Activated B cell treated with CpG ODN at 0.5 μM for 24 hours (primary cell): Measurements from ENCODE around the gene FAM9C. TPM values are rescaled to one million over a fixed set of nuclear protein-coding genes. Genes with fewer than 3 reads are reported as not detected.

Experiments used
- ATAC-seq: fragments of 200-7000 bp; cut with Tn5 transposase; one replicate; pipeline ENCODE4 v1.10.0; 2021; ENCODE audit warnings: low read depth, mild to moderate bottlenecking, moderate library complexity
- CTCF ChIA-PET: fragments of 350-600 bp; sonication (Branson Sonifier 250); formaldehyde crosslinking; loops from one replicate; lab custom pipeline; 2021; ENCODE audit warnings: antibody characterized with exemption; lab: Charles Lee
- POLR2A ChIA-PET: fragments of 350-600 bp; sonication (Branson Sonifier 250); formaldehyde crosslinking; loops from one replicate; lab custom pipeline; 2021; ENCODE audit warnings: antibody characterized with exemption; lab: Charles Lee
- DNase-seq: peaks from one replicate; pipeline ENCODE4 v3.0.0; 2022
- H3K27ac Mint-ChIP-seq: one replicate; pipeline ENCODE4 v1.8.0; 2020; ENCODE audit warnings: mixed read lengths
- H3K27me3 Mint-ChIP-seq: one replicate; pipeline ENCODE4 v1.8.0; 2021; ENCODE audit warnings: mixed read lengths
- H3K36me3 Mint-ChIP-seq: one replicate; pipeline ENCODE4 v1.8.0; 2021; ENCODE audit warnings: low read depth, mixed read lengths
- H3K4me1 Mint-ChIP-seq: one replicate; pipeline ENCODE4 v1.8.0; 2021; ENCODE audit warnings: mixed read lengths
- H3K4me3 Mint-ChIP-seq: one replicate; pipeline ENCODE4 v1.8.0; 2020; ENCODE audit warnings: mild to moderate bottlenecking, mixed read lengths
- H3K9me3 Mint-ChIP-seq: one replicate; pipeline ENCODE4 v1.8.0; 2020; ENCODE audit warnings: mixed read lengths
- CTCF ChIP-seq: fragments of 200-600 bp; IDR thresholded peaks from one replicate; pipeline ENCODE4 v1.8.0; 2022; ENCODE audit warnings: antibody characterized with exemption, mild to moderate bottlenecking
- intact Hi-C: fragments of 100-400 bp; cut with micrococcal nuclease; formaldehyde crosslinking; loops from one replicate; pipeline ENCODE4 v1.15.1; 2024
- total RNA-seq: library from RNA; stranded (reverse); gene quantifications from 2 replicates; pipeline ENCODE4 v1.2.3, GENCODE V29; 2022

FAM9C gene
- total RNA-seq, 1 donor from 2014 or later: not detected

GRCh38 chrX:13013363-13014110, 30.9 kb downstream of the FAM9C start:
- ChIA-PET POLR2A (interaction anchor here (0.7 to 11.7 kb wide), 12 partner anchors 8 to 75 kb away, joined by 3 to 179 read pairs (median 6); partner anchors contain the start of gene TMSB4X), CTCF (interaction anchor here (1.4 kb wide), 1 partner anchor 14 kb away, joined by 3 read pairs; no protein-coding TSS in a partner anchor)
- Mint-ChIP-seq H3K36me3 (no peaks in the 10 kb centered on the region), H3K4me1 (peaks cover 65% of the 10 kb centered on the region), H3K27ac (peak overlapping the region; percentile 64), H3K9me3 (no peaks in the 10 kb centered on the region), H3K27me3 (no peaks in the 10 kb centered on the region), H3K4me3 (peak overlapping the region; percentile 36)
- intact Hi-C loops: loop anchor here (1.0 to 2.0 kb wide), 2 partner anchors 8 to 37 kb away; no protein-coding TSS in a partner anchor
- no peak for DNase-seq
- ATAC-seq: peak; percentile 90
- no peak for TF ChIP-seq CTCF

- POLR2A ChIA-PET: interaction anchor here (1.3 to 30.2 kb wide), 3 partner anchors 12 to 78 kb away, joined by 3 to 836 read pairs (median 179); partner anchors contain the start of gene TMSB4X
- CTCF ChIA-PET: interaction anchor here (0.8 kb wide), 1 partner anchor 71 kb away, joined by 3 read pairs; no protein-coding TSS in a partner anchor
- no peak for TF ChIP-seq CTCF
- ATAC-seq: no peak
- Mint-ChIP-seq H3K9me3 (no peaks in the 10 kb centered on the region), H3K27me3 (no peaks in the 10 kb centered on the region), H3K4me1 (peaks cover 76% of the 10 kb centered on the region), H3K27ac (peak overlapping the region; percentile 46), H3K36me3 (no peaks in the 10 kb centered on the region), H3K4me3 (no peak overlapping the region)
- no peak for DNase-seq
- intact Hi-C loops: no loop called here
These were observed 33.9 kb downstream of the FAM9C start for GRCh38 chrX:13010546-13010945.

GRCh38 chrX:13009844-13010243, 34.6 kb downstream of the FAM9C start:
- no peak for ATAC-seq
- H3K27me3 Mint-ChIP-seq: no peaks in the 10 kb centered on the region
- no peaks in the 10 kb centered on the region for H3K36me3 Mint-ChIP-seq
- TF ChIP-seq CTCF: no peak
- no peak for DNase-seq
- H3K27ac Mint-ChIP-seq: peak overlapping the region; percentile 46
- peaks cover 80% of the 10 kb centered on the region for H3K4me1 Mint-ChIP-seq
- ChIA-PET CTCF (no interaction called here), POLR2A (interaction anchor here (0.6 to 30.2 kb wide), 6 partner anchors 9 to 213 kb away, joined by 3 to 836 read pairs (median 4); partner anchors contain the start of gene TMSB4X)
- intact Hi-C loops: no loop called here
- no peak overlapping the region for H3K4me3 Mint-ChIP-seq
- no peaks in the 10 kb centered on the region for H3K9me3 Mint-ChIP-seq

GRCh38 chrX:13009273-13009672, 35.1 kb downstream of the FAM9C start:
- ChIA-PET CTCF (no interaction called here), POLR2A (interaction anchor here (0.6 to 30.2 kb wide), 7 partner anchors 9 to 87 kb away, joined by 3 to 836 read pairs (median 4); partner anchors contain the start of gene TMSB4X)
- DNase-seq (no peak), ATAC-seq (no peak)
- H3K4me3 Mint-ChIP-seq: no peak overlapping the region
- no peaks in the 10 kb centered on the region for H3K36me3 Mint-ChIP-seq
- no peaks in the 10 kb centered on the region for H3K27me3 Mint-ChIP-seq
- no peaks in the 10 kb centered on the region for H3K9me3 Mint-ChIP-seq
- H3K4me1 Mint-ChIP-seq: peaks cover 78% of the 10 kb centered on the region
- no peak overlapping the region for H3K27ac Mint-ChIP-seq
- no peak for TF ChIP-seq CTCF
- intact Hi-C loops: no loop called here

GRCh38 chrX:13008851-13009250, 35.6 kb downstream of the FAM9C start:
- ChIA-PET CTCF (no interaction called here), POLR2A (interaction anchor here (0.6 to 30.2 kb wide), 7 partner anchors 8 to 87 kb away, joined by 3 to 836 read pairs (median 7); partner anchors contain the start of gene TMSB4X)
- no peak for TF ChIP-seq CTCF
- ATAC-seq (no peak), DNase-seq (no peak)
- peaks cover 75% of the 10 kb centered on the region for H3K4me1 Mint-ChIP-seq
- H3K27me3 Mint-ChIP-seq: no peaks in the 10 kb centered on the region
- intact Hi-C loops: no loop called here
- no peaks in the 10 kb centered on the region for H3K9me3 Mint-ChIP-seq
- H3K4me3 Mint-ChIP-seq: no peak overlapping the region
- no peaks in the 10 kb centered on the region for H3K36me3 Mint-ChIP-seq
- peak overlapping the region; percentile 81 for H3K27ac Mint-ChIP-seq
